Mesodermal cell (in vitro differentiated cells): ENCODE data around the gene ZFP62.

ENCODE experiments used
- H3K27ac ChIP-seq: 2 replicates; pipeline ENCODE4 v1.7.0; 2013; ENCODE audit warnings: mild to moderate bottlenecking, low read depth, low read length, moderate library complexity; ENCODE audit not compliant: severe bottlenecking
- H3K36me3 ChIP-seq: 2 replicates; pipeline ENCODE4 v1.7.1; 2013; ENCODE audit warnings: mild to moderate bottlenecking, low read length, moderate library complexity; ENCODE audit not compliant: control insufficient read depth, insufficient read depth
- H3K4me1 ChIP-seq: one replicate; pipeline ENCODE4 v1.7.1; 2013; ENCODE audit warnings: mild to moderate bottlenecking, low read length; ENCODE audit not compliant: insufficient read depth, control insufficient read depth, poor library complexity, severe bottlenecking
- H3K4me3 ChIP-seq: 2 replicates; pipeline ENCODE4 v1.7.0; 2013; ENCODE audit warnings: low read length, control low read depth, mild to moderate bottlenecking; ENCODE audit not compliant: insufficient read depth, poor library complexity, severe bottlenecking; ENCODE audit errors: extremely low read depth
- H3K9me3 ChIP-seq: 2 replicates; pipeline ENCODE4 v1.7.1; 2013; ENCODE audit warnings: mild to moderate bottlenecking, low read length, moderate library complexity; ENCODE audit not compliant: control insufficient read depth
- WGBS, 2 experiments: methylation state at CpG; one replicate each; pipeline ENCODE4 v1.1.5; 2013; ENCODE audit warnings: missing lambda C conversion rate in 2 of 2; ENCODE audit not compliant: insufficient coverage in 2 of 2; 5-methylcytosine and 5-hydroxymethylcytosine counted together

The ZFP62 gene

DNA sequence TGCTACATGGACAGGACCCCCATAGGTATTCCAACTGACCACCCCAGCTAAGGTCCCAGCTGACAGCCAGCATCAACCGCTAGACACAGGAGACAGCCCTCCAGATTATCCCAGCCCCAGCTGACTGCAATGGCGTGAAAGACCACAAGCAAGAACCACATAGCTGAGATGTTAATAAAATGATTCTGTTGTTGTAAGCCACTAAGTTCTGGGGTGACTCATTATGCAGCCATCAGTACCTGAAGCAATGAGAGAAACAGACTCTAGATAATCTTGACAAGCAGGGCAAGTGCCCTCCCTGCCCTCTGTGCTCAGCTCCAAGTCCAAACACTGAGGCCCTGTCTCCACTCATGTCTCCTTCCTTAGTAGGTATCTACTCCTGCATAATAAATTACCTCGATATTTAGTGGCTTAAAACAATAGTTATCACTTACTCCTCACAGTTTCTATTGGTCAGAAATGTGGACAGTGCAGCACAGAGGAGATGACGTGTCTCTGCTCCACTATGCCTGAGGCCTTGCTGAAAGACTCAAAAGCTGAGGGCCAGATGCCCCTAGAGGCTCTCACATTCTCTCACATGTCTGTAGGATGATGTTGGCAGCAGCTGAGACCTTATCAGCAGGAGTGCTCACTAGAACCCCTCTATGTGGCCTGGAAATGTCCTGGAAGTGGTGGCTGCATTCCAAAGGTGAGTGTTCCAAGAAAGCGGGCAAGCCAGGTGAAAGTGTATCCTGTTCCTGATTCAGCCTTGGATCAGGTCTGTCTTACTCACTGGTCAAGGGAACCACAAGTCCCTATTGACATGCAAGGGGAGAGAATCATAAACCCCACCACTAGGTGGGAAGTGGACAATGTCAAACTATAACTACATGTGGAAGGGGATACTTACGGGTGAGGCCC is 60.9 kb downstream of the ZFP62 start:
- H3K27ac ChIP-seq, result no peak overlapping the region
- H3K4me3 ChIP-seq, result no peak overlapping the region
- peaks cover 52% of the 10 kb centered on the region for H3K4me1 ChIP-seq
- H3K36me3 ChIP-seq, result peaks cover 44% of the 10 kb centered on the region
- no peaks in the 10 kb centered on the region for H3K9me3 ChIP-seq
- 94 to 100% methylated on average over 2 to 3 of the region's 6 CpGs for WGBS, 2 experiments

DNA sequence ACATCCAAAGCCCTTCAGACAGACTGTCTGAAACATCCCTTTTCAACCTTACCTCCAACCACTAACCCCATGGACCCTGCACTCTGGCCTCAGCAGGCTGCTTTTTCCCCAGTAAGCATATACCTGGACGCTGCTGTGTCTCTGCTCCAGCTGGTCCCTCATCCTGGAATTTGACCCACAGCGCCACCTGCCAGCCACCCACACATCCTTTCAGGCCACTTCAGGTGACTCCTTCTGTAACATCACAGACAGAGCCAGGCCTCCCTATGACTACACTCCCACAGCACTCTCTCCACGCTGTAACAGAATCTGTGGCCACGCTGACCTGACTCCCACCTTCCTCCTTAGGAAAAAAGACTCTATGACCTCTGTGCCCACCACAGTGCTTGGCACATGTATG is 61.9 kb downstream of the ZFP62 start:
- Histone ChIP-seq H3K36me3 (peaks cover 51% of the 10 kb centered on the region), H3K4me1 (peaks cover 44% of the 10 kb centered on the region), H3K4me3 (no peak overlapping the region), H3K9me3 (no peaks in the 10 kb centered on the region), H3K27ac (no peak overlapping the region)
- WGBS, 2 experiments, result 49 to 72% methylated on average over 2 to 4 of the region's 4 CpGs

DNA sequence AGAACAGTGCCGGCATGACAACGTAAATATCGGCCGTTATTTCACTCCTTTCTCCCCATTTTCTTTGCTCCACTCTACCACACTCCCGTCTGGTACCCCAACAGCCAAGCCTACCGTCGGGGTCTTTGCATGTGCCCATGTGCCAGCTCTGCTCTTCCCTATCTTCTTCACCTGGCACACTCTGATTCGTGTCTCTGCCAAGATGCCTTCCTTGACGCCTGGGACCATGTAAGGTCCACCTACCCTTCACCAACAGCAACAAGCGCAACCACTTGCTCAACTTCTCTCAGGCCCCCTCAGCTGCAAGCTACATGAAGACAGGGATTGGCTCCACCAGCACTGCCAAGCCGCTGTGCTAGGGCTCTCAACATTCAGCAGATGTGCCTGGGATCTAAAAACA is 62.9 kb downstream of the ZFP62 start:
- H3K27ac ChIP-seq, result no peak overlapping the region
- H3K36me3 ChIP-seq, result peaks cover 45% of the 10 kb centered on the region
- peaks cover 34% of the 10 kb centered on the region for H3K4me1 ChIP-seq
- H3K4me3 ChIP-seq, result no peak overlapping the region
- no peaks in the 10 kb centered on the region for H3K9me3 ChIP-seq
- WGBS, 2 experiments, result 90 to 95% methylated on average over 10 to 11 of the region's 11 CpGs
